ENCODE measurements around the gene CDC73.
"Not testable (repeated sequence)": the region's sequence is repeated elsewhere in the genome, so short reads cannot be mapped to it uniquely, and the experiment has no call there.

Gene CDC73

DNA sequence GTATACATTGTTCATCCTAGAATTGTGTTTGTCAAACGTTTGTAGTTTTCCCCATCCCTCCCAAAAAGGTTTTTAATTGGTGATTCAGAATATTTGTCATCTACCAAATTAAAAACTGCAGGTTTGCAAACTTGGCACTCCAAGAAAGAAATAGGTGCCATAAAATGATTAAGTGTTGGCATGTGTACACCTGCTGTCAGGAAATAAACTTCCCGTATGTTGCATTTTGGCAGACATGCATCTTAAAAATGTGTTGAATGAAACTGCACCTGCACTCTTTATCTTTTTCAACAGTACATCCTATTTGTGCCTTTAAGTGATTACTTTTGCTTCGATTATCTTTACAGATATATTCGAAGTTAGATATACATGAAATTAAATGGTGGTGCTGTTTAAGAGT, 57.3 kb downstream of the CDC73 start:
- no peak for DNase-seq (ENCODE audit: low read depth, low spot score)

DNA sequence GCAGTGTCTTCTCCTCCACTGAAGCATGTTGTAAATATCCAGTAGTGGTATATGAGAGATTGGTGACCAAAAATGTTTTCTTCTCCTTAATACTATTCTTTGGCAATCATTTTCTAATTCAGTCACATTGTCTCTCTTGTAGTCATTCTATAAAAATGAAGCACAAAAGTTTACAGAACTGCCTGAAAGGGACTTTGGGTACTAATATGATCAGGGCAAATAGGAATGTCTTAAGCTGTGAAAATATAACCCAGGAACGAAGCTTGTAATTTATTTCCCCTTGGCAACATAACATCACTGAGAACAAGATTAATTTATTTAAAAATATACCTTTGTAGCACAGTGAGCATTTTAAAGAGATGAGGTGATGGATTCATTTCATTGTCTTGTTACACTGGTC, 59.7 kb downstream of the CDC73 start:
- DNase-seq (ENCODE audit: low read depth, low spot score): no peak

DNA sequence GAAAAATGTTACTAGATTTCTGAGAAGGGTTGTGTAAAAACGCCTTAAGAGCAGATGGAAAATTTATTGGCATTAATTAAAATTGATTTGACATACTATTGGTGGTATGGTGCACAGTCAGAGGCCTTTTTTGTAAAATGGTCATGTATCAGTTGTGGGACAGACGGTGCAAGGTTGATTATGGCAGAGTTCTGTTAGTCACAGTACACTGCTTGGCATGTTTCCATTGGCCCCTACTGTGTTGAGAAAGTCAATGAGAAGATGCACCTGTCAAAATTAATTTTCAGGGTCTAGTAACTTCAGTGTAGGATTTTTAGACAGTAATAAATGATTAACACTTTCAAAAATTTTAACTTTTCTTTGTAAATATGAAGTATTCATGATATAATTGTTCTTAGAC, 60.2 kb downstream of the CDC73 start:
- no peak for DNase-seq (ENCODE audit: low read depth, low spot score)

DNA sequence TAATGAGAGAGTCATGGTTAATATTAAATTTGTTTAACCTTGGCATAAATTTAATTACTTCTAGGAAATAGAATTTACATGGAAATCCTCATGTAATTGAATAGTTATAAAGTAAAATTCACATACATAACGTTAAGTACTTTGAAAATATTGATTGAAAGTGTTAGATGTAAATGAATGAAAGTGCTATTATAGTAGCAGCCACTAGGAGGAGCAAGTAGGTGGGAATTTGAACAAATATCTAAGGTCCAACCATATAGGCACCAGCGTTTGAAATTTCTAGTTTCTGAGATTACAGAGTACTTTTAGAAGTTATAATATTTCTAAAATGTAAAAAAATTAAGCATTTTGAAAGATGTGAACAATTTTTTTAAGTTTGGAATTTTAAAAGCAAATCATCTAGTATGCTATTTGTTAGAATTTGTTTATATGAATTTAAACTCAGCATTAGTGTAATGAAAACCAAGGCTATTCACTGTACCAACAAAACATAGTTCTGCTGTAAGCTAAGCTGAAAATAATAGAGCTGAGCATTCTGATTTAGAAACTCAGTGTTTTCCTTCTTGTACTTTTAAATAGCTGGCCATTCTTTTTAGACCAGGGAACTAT, 61.3 kb downstream of the CDC73 start:
- DNase-seq (ENCODE audit: low read depth, low spot score): no peak

DNA sequence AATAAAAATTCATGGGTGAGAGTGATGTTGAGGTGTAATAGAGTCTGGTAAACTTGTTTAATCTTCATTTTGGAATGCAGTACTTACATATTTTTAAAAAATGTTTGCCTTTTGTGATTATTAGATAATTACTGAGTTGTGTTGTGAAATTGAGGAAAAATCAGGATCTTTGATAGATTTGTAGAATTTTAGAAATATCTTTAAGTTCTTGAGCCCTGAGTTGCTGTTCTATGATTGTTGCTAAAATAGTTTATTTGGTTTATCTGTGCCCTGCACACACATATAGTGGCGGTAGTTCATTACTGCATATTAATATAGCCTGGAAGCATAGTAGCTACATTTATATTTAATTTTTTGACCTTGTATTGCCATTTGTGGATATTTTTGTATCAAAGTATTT, 62.9 kb downstream of the CDC73 start:
- DNase-seq (ENCODE audit: low read depth, low spot score): no peak

- DNase-seq (ENCODE audit: low read depth, low spot score): no peak
Measured at GRCh38 chr1:193185211-193185610, 63.4 kb downstream of the CDC73 start.

GRCh38 chr1:193185901-193186731, 64.3 kb downstream of the CDC73 start, which contains the start of gene B3GALT2:
TSS of gene B3GALT2 (minus strand) at chr1:193186613. CDS start at chr1:193181562, 5,051 bp downstream.
- DNase-seq (ENCODE audit: low read depth, low spot score): no peak

DNA sequence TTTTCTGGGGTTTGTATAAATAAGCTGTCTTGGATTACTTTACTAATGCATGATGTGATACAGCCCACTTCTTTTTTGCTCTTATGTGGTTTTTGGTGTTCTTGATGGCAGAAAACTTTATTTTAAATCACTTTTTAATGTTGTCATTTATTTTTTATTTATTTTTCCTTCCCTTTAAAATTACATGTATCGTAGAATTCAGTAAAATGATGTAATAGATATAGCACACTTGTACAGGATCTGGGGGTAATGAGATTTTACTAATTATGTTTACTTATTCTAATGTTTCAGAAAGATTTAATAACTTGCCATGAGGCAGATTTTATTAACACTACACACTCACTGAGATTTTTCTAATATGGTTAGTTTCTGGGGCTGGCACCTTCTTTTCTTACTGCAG, 65.3 kb downstream of the CDC73 start:
- no peak for DNase-seq (ENCODE audit: low read depth, low spot score)

DNA sequence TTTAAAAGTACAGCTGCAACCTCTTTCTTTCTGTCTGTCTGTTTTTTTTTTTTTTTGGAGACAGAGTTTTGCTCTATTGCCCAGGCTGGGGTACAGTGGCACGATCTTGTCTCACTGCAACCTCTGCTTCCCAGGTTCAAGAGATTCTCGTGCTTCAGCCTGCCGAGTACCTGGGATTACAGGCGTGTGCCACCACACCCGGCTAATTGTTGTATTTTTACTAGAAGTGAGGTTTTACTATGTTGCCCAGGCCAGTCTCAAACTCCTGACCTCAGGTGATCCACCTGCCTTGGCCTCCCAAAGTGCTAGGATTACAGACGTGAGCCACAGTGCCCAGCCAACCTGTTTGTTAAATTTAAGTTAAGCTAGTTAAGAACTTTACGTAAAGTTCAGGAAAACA, 67.1 kb downstream of the CDC73 start:
- not testable (repeated sequence) for DNase-seq (ENCODE audit: low read depth, low spot score)

GRCh38 chr1:193189442-193190095, 67.7 kb downstream of the CDC73 start:
- no peak for DNase-seq (ENCODE audit: low read depth, low spot score)

GRCh38 chr1:193190096-193190744, 68.4 kb downstream of the CDC73 start:
- no peak for DNase-seq (ENCODE audit: low read depth, low spot score)

DNA sequence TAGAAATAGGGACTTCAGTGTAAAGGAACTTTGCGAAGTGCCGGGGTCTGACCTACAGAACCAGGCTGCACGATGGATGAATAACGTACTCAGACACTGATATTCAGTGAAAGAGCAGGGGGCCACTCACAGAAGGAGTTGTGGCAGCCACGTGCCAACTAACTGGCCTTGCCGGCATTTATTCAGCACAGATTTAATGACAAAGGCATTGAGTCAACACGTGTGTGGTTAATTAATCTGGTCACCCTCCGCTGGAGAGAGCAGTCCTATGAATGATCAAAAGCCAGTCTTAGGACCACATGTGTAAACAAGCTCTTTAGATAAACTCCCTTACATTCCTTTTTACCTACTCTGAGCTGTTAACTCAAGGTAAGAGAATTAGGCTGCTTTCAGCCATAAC, 70.8 kb downstream of the CDC73 start:
- DNase-seq (ENCODE audit: low read depth, low spot score): no peak

GRCh38 chr1:193199940-193200339, 78.1 kb downstream of the CDC73 start:
- DNase-seq (ENCODE audit: low read depth, low spot score): no peak

- no peak for DNase-seq (ENCODE audit: low read depth, low spot score)
Measured at GRCh38 chr1:193201021-193201420, 79.2 kb downstream of the CDC73 start.

GRCh38 chr1:193210996-193211395, 89.2 kb downstream of the CDC73 start:
- no peak for DNase-seq (ENCODE audit: low read depth, low spot score)

DNA sequence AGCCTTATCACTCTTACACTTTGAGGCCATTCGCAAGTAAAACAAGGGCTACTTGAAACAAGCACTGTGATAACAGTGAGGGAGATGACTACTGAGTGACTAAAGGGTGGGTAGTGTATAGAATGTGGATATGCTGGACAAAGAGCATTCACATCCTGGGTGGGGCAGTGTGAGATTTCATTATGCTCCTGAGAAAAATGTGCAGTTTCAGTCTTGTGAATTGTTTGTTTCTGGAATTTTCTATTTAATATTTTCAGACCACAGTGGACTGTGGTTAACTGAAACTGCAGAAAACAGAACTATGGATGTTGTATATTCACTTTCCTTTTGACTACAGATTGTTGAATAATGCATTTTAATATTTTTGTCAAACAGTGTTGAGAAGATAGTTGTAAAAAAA, 89.7 kb downstream of the CDC73 start:
- DNase-seq (ENCODE audit: low read depth, low spot score): no peak

GRCh38 chr1:193212637-193213036, 90.8 kb downstream of the CDC73 start:
- DNase-seq (ENCODE audit: low read depth, low spot score): no peak

- DNase-seq (ENCODE audit: low read depth, low spot score): no peak
Measured at GRCh38 chr1:193213998-193214397, 92.2 kb downstream of the CDC73 start.

- DNase-seq (ENCODE audit: low read depth, low spot score): no peak
Measured at GRCh38 chr1:193216920-193217319, 95.1 kb downstream of the CDC73 start.

DNA sequence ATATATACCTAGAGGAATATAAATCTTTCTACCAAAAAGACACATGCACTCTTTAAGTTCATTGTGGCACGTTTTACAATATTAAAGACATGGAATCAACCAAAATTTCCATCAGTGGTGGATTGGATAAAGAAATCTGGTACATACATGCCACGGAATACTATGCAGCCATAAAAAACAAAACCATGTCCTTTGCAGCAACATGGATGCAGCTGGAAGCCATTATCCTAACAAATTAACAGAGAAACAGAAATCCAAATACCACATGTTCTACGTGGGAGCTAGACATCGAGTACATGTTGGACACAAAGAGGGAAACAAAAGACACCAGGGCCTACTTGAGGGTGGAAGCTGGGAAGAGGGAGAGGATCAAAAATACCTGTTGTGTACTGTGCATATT, 97.6 kb downstream of the CDC73 start:
- DNase-seq (ENCODE audit: low read depth, low spot score): no peak

- DNase-seq (ENCODE audit: low read depth, low spot score): no peak
Measured at GRCh38 chr1:193221651-193222050, 99.8 kb downstream of the CDC73 start.

DNA sequence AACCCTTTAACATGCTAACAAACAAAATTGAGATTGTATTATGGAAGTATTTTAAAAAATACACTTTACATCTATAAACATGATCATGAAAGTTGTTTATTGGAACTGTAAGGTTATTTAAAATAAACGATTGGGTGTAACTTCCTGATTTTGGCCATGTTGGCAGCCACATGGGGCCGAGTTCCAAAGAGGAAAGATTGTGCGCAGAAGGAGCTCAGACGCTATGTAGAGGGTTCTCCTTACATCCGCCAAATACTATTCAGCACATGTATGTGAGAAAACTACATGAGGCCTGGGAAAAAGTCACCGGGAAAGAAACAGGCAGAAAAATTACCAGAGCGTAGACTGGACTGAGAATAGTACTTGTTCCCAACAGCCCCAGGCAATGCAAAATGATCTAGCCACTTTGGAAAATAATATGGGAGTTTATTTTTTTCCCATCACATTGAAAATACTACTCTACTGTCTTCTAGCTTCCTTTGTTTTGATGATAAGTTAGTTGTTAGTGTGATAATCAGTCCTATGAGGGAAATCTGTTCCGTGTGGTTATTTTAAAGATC, 100.3 kb downstream of the CDC73 start:
- no peak for DNase-seq (ENCODE audit: low read depth, low spot score)
